ENCODE measurements around the gene LPP.

Gene LPP

DNA sequence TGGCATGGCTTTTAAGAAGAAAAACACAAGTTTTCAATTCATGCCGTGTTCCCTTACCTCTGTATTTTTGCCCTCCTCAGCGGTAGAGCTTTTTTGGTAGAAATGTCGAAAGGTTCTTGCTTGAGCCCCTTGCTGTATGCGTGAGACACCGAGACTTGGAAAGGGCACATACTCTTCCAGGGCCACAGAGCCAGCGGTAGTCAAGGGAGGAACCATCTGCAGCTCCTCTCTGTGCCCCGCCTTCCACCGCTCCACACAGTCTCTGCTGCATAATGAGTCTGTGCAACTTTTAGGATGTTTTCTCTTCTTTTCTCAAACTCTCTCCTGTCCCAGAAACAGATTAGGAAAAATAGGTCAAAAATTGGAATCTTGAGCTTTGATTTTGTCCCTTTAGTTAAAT, 77.5 kb downstream of the LPP start:
- no peak overlapping the region for H3K27ac ChIP-seq
- TF ChIP-seq, protein P1, sequence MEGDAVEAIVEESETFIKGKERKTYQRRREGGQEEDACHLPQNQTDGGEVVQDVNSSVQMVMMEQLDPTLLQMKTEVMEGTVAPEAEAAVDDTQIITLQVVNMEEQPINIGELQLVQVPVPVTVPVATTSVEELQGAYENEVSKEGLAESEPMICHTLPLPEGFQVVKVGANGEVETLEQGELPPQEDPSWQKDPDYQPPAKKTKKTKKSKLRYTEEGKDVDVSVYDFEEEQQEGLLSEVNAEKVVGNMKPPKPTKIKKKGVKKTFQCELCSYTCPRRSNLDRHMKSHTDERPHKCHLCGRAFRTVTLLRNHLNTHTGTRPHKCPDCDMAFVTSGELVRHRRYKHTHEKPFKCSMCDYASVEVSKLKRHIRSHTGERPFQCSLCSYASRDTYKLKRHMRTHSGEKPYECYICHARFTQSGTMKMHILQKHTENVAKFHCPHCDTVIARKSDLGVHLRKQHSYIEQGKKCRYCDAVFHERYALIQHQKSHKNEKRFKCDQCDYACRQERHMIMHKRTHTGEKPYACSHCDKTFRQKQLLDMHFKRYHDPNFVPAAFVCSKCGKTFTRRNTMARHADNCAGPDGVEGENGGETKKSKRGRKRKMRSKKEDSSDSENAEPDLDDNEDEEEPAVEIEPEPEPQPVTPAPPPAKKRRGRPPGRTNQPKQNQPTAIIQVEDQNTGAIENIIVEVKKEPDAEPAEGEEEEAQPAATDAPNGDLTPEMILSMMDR (conservative IDR thresholded peaks at IDR 0.05; ENCODE audit: low read depth): no peak
- ChIA-PET POLR2A (ENCODE audit: low non-redundant PET) (no interaction called here), CTCF (interaction anchor here (0.7 kb wide), 1 partner anchor 10 kb away, joined by 3 read pairs; no protein-coding TSS in a partner anchor)
- DNase-seq (ENCODE audit: low spot score): no peak

DNA sequence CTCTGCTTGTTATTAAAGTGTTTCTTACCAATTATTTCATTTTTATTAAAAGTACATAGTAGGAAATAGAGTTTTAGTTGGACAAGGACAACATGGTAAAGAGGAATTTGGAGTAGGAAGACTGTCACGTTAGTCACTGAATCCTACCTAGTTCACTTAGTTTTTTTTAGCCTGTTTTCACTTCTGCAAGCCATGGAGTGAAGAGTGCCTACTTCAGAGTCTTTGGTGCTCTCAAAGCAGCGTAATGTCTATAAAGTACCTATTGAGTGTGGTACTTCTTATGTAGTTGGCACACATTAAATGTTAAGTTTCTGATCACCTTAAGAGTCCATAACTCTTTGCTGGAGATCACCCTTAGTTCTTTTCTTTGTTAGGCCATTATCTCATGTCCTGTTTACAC, 78.7 kb downstream of the LPP start:
- TF ChIP-seq, protein P1 (conservative IDR thresholded peaks at IDR 0.05; ENCODE audit: low read depth): no peak
- H3K27ac ChIP-seq: no peak overlapping the region
- DNase-seq (ENCODE audit: low spot score): no peak
- ChIA-PET CTCF (no interaction called here), POLR2A (ENCODE audit: low non-redundant PET) (no interaction called here)

DNA sequence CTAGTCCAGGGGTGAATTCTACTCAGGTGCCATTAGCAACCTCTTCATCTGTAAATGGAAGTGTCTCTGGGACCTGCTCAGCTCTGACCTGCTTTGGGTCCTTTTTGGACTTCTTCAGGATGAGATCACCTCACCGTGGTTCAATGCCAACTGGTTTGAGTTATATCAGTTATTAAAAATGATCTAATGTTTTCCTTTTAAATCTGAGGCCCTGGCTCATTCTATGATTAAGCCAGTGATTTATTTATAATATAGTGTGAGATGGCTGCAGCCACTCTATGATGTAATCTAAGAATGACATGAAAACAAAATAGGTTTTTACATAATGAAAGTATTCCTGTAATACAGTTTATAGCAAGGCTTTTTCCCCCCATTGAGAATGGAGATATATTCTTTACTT, 79.4 kb downstream of the LPP start:
- DNase-seq (ENCODE audit: low spot score): no peak
- no peak overlapping the region for H3K27ac ChIP-seq
- TF ChIP-seq, protein P1 (conservative IDR thresholded peaks at IDR 0.05; ENCODE audit: low read depth): no peak
- POLR2A ChIA-PET (ENCODE audit: low non-redundant PET): no interaction called here
- CTCF ChIA-PET: no interaction called here

DNA sequence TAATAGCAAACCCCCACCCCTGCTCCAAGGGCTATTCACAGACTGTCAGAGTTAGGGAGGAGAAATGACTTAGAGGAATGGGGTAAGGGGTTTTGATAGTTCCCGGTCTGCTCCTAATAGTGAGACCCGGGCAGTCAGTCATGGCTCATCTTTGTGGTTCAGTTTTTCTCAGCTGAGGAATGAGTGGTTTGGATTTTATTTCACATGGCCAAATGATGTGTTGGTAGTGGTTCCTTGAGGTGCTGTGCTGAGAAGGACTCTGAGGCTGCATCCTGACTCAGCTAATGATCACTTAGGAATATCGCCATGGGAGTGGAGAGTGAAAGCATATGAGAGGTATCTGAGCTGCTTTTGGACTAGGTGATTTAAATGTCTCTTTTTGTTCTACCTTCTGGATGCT, 80.2 kb downstream of the LPP start:
- ChIA-PET POLR2A (ENCODE audit: low non-redundant PET) (no interaction called here), CTCF (interaction anchor here (0.6 to 0.8 kb wide), 2 partner anchors 14 to 1213 kb away, joined by 3 to 5 read pairs; no protein-coding TSS in a partner anchor)
- H3K27ac ChIP-seq: no peak overlapping the region
- DNase-seq (ENCODE audit: low spot score): no peak
- TF ChIP-seq, protein P1 (conservative IDR thresholded peaks at IDR 0.05; ENCODE audit: low read depth): no peak

DNA sequence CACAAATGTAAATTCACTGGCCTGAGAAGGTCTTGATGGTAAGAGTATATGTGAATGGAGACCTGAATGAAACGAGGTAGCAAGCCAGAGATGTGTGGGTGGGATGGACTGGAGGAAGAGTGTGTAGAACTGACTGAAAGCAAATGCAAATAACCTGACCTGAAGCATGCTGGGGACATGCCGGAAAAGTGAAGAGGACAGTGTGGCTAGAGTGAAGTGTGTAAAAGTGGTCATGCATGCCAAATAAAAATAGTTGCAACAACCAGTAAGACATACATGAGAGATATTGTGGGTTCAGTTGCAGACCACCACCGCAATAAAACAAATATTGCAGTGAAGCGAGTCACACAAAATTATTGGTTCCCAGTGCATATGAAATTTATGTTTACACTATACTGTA, 82.3 kb downstream of the LPP start:
- no peak for DNase-seq (ENCODE audit: low spot score)
- POLR2A ChIA-PET (ENCODE audit: low non-redundant PET): no interaction called here
- no peak overlapping the region for H3K27ac ChIP-seq
- CTCF ChIA-PET: interaction anchor here (0.7 kb wide), 1 partner anchor 1415 kb away, joined by 3 read pairs; no protein-coding TSS in a partner anchor
- TF ChIP-seq, protein P1 (conservative IDR thresholded peaks at IDR 0.05; ENCODE audit: low read depth): no peak

DNA sequence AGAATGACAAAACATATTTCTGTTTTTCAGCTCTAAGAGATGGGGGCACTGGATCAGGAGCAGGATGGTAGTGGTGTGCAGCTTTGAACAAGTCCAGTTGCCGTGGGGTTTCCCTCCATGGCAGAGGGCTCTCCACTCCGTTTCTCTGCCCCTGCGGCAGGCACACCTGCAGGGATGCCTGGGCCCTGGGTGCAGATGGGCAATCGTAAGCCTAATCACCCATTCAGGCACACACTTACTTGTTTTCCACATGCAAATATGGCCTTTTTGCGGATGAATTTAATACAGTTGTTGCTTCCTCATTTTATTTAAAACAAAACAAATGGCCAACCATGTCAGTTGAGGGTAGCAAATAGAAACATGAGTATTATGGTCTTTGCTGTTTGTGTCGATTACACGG, 85.1 kb downstream of the LPP start:
- ChIA-PET CTCF (no interaction called here), POLR2A (ENCODE audit: low non-redundant PET) (interaction anchor here (0.5 kb wide), 1 partner anchor 31 kb away, joined by 3 read pairs; no protein-coding TSS in a partner anchor)
- H3K27ac ChIP-seq: no peak overlapping the region
- no peak for DNase-seq (ENCODE audit: low spot score)
- TF ChIP-seq, protein P1 (conservative IDR thresholded peaks at IDR 0.05; ENCODE audit: low read depth): no peak

DNA sequence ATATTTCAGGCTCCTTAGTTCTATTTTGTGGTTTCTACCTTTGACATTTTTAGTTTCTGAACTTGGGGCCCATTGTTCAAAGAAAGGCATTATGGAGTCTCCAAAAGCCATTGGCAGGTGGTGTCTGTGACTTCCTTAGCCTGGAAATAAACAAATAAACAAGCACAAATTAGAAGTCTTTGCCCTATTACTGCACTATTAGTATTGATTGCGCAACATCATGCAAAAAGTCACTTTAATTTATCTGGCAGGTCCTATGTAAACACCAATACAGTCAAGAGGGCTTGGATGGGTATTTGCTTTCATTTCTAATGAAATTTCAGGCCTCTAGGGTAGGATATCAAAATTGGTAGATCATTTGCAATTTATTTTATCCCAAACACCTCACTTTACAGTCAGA, 85.6 kb downstream of the LPP start:
- TF ChIP-seq, protein P1 (conservative IDR thresholded peaks at IDR 0.05; ENCODE audit: low read depth): no peak
- ChIA-PET CTCF (no interaction called here), POLR2A (ENCODE audit: low non-redundant PET) (interaction anchor here (0.5 kb wide), 1 partner anchor 32 kb away, joined by 3 read pairs; no protein-coding TSS in a partner anchor)
- no peak overlapping the region for H3K27ac ChIP-seq
- no peak for DNase-seq (ENCODE audit: low spot score)
